Measurements from ENCODE around the gene ZIC5.
"Not testable (repeated sequence)": the region's sequence is repeated elsewhere in the genome, so short reads cannot be mapped to it uniquely, and the experiment has no call there.

Gene ZIC5

DNA sequence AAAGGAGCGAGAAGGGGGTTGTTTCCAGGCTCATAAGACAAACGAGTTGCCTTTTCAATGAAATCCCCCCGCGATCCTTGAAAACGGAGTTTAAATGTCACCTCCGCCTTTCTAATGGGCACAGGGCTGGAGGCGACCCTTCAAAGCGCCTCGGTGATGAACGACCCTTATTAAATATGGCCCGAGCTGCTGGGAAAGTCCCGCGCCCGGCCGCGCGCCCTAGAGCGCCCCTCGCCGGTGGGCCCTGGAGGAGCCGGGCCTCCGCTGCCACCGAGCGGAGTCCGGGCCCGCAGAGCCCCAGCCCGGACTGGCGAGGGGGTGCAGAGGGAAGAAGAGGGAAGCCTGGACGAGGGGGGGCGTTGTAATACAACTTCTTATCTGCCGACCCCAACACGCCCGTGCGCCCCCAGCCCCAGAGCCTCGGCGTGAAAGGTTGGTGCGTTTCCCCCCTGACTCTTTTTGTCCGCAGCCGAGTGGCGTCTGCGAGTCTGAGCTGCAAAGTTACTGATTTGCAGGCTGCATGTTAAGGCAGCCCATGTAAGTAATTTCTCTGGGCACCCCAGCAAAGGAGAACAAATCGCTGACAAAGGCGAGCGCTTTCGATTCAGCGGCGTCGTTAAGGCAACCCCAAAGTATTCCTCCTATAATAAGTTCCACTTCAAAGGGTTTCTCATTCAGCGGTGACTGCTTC lies 11.9 kb downstream of the ZIC5 start:
- no peak for ATAC-seq
- no peak for DNase-seq

DNA sequence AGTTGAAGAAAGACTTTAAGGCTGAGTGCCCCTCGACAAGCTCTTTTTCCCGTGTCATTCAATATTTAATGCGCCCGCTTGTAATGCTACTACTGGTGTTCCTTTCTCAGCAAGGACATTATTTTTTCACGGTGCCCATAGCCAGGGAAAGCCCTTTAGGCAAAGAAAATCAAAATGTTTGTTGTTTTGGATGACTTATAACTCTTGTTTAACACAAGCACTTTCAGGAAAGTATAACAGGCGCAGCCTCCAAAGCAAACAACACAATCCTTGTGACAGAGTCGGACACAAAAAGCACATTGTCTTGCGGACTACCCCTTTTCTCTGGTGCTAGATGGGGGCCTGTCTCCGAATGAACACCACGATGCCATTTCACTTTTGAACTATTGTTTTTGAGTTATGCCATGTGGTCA lies 12.4 kb downstream of the ZIC5 start:
- no peak for ATAC-seq

DNA sequence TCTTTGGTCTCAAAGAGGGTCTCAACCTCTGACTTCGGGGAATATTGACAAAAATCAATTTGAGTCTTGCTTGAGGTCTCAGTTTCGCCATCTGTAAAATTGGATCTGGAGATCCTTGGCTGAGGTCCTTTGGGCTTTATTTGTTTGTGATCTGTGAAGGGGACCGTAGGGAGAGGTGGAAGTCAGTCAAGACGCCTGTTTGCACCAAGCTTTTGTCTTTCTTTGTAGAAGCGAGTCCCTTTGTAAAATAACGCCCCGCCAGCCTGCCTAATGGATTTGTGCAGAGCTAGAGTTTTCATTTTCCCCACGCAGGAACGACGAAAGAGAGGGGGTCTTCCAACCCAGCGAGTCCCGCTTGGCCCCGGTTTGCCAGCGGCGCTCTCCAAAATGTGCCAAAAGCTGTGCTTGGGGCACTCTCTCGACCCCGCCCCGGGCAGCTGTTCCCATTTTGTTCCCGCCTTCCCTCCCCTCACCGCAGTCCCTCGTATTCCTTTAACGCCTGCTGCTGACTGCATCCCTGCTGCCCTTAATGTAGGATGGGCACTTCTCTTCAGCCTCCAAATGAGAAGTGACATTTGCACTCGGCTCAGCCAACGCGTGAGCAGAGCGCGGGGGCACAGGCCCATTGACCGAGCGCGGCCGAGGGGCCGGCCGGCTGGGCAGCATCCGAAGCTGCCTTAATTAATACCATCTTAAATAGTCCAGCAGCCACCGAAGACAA lies 13.0 kb downstream of the ZIC5 start:
- DNase-seq (no peak), ATAC-seq (no peak)

More for the DNA sequence above, 12.4 kb downstream of the ZIC5 start:
- DNase-seq = no peak

DNA sequence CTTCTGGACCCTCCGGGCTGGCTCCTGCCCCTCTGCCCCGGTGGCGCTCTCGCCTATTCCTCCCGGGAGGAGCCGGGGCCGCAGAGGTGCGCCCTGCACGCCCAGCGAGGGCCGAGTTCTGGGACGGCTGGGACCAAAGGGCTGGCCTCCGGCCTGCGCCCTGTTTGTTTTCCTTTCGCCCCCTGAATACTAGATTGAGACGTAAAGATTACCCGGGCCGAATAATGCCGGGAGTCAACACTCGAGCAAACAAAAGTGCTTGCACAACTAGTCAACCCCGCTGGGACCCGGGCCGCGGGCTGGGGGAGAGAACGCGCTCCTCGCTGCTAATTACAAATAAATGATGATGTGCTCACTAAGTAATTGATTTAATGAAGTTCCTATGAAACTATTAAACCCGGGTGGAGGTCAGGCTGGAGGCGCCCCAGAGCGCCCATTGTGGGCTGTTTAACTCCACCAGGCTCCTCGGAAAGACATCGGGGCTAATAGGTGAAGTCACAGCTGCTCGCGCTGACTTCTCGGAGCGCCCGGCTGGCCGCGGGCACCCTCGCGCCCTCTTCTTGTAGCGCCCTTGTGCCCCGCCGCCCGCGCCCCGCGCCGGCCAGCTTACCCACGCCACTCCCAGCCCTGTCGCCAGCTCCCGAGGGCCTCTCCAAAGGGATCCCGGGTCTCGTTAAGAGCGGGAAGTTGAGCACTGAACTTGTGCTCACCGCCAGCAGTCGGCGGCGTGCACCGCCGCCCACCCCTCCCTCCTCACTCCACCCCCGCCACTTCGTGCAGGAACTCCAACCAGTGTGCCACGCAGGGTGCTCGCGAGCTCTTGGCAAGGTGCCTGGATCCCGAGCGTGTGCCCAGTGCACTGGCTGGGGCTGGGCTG lies 14.9 kb downstream of the ZIC5 start:
- DNase-seq (no peak), ATAC-seq (peak; percentile 29)

DNA sequence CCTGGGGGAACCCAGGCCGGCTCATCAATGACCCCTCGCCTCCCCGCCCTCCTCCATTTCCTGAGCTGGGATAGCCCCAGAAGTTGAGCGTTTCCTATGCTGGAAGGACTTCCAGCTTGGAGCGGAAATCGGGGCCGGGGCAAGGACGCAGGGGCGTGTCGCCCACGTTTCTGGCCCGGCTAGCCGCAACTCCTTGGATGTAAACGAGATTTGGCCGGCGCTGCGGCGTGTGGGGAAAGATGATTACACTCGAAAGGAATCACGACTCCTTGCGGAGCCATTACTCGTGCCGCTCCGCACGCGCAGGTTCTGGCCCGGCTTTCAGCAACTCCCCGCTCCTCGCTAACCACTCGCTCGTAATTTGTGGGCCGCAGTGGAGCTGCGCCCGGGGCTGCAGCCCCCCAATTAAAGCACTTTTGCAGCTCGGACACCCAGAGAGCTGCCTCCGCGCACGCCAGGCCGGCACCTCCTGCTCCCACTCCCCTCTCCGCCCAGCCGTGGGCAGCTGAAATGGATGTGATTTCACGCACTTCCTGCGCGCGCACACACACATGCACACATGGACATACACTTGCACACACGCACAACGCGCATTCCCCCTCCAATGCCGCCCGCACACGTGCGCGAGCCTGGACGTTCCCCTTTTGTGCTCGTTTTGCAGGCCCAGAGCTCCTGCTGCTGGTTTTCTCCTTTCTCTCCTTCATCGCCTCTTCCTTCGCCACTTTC lies 15.7 kb downstream of the ZIC5 start:
- DNase-seq (no peak), ATAC-seq (no peak)

DNA sequence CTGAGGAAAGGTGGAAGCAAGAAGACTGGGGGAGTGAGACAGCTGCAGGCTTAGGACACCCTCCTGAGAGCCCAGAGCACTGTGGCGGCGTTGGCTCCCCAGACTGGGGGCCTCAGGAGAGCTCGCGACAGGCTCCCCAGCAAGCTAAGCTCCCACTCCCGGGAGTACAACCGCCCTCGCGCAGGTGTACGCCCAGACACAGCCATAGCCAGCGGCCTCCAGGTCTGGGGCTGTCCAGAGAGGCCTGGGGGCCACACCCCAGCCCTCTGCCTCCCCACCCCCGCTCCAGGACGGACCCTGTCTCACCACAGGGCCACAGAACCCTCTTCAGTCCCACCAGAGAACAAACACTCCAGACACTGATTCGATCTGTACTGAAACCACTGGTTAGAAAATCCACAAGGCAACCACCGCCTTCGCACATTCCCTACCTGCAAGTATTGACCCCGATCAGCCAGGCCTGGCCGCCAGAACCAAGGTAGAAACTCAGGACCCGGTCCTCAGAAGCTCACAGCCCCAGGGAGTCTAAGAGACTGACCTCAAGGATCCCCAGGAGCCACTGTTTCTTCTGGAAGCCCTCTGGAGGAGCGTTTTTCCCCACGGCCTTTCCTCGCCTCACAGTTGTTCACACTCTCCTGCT lies 16.3 kb downstream of the ZIC5 start:
- no peak for DNase-seq
- ATAC-seq = no peak

DNA sequence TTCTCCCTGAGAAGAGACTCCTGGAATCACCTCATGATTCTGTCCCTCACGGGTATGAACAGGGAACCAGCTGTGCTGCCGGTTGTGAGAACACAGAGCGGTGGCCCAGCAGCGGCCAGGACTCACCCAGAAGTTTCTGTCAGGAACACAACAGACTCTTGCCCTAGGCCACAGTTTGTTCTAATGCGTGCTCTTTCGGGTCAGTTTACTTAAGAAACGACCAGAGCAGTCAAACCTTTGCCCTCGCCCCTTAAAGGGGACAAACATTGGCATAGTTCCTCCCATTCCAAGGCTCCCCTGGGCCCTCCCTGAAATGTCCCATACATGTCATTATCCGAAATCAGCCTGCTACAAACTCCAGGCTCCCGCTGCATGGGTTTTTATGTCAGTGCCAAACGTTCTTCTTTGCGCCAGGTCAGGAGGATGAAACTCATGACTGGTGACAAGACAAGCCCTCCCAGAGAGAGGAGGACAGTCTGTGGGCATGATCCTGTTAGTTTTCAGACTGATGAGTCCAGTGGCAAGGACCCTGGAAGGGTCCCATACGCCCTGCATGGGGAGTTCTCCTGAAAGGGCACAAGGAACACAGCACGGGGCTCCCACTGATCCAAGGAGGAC lies 18.3 kb downstream of the ZIC5 start:
- ATAC-seq (no peak), DNase-seq (no peak)

DNA sequence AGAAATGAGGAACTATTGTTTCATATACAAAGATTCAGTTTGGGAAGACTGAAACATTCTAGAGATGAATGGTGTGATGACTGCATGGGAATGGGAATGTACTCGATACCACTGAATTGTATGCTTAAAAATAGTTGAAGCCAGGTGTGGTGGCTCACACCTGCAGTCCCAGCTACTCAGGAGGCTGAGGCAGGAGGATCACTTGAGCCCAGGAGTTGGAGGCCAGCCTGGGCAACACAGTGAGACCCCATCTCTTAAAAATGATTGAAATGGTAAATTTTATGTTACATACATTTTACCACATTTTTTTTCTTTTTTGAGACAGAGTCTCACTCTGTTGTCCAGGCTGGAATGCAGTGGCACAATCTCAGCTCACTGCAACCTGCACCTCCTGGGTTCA lies 19.9 kb downstream of the ZIC5 start:
- not testable (repeated sequence) for ATAC-seq, DNase-seq

DNA sequence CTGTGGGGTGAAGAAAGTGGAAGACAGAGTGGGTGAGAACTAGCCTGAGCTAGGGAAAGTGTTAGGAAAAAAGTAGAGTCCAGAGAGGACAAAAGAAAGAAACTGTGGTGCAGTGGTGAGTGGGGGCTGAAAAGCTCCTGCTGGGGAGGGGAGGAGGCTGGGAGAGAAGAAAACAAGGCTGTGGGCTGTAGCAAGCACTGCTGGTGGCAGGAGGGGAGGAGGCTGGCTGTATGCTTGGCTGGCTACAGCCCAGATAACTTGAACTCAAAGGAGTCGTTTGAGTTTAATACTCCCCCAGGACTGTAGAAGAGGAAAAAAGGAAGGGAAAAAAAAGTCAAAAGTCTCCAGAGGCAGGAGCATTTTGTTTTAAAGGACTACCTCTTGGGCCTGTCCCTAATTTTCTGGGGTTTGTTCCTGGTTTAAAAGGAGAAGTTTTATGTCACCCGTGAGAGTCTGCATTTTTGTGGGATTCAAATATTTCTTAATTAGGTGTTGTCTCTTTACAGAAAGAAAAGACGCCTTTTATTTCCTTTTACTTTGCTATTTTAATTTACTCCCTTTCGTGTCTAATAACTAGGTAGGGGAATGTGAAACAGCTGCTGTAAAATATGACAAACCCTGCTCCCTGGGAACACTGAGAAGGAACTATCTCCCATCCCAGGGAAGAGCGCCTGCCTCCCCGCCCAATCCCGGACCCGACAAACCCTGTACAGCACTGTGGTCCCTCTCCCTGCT lies 21.7 kb downstream of the ZIC5 start:
- ATAC-seq (no peak), DNase-seq (no peak)

DNA sequence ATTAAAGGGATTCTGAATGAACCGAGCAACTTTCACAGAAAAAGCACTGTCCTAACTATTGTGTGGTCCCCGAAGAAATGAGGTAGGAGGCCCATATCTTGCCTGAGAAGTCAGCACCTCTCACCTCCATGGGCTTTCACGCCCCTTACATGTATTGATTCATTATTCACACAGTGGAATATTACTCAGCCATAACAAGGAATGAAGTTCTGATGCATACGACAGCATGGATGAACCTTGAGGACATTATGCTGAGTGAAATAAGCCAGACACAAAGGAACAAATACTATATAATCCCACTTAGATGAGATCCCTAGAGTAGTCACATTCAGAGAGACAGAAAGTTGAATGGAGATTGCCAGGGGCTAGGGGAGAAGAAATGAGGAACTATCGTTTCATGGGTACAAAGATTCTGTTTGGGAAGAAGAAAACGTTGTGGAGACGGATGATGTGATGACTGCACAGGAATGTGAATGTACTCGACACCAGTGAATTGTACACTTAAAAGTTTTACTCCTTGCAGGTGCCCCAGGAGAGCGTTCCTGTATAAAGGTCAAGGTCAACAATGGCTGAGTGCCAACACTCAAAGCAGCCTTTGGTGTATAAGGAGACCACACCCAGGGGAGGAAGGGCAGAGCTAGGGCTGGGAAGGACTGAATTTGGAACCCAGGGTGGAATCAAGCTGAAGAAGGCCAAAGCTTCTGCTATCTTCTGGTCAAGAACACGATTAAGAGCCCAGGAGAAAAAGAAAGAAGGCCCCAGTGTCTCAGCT lies 22.5 kb downstream of the ZIC5 start:
- DNase-seq (no peak), ATAC-seq (no peak)

DNA sequence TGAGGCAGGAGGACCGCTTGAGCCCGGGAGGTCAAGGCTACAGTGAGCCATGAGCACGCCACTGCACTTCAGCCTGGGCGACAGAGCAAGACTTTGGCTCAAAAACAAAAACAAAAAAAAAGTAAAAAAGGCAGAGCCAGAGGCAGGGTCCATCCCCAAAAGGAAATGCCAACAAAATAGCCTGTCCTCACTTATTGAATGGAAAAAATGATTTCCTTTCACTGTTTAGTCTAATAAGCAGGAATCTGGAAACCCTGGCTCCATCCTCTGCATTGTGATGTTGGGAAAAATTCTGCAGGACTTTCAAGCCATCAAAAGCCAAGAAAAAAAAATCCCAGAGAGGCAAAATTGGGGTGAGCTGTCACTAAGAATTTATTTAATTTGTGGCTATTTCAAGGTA lies 23.2 kb downstream of the ZIC5 start:
- no peak for ATAC-seq
- DNase-seq = no peak

DNA sequence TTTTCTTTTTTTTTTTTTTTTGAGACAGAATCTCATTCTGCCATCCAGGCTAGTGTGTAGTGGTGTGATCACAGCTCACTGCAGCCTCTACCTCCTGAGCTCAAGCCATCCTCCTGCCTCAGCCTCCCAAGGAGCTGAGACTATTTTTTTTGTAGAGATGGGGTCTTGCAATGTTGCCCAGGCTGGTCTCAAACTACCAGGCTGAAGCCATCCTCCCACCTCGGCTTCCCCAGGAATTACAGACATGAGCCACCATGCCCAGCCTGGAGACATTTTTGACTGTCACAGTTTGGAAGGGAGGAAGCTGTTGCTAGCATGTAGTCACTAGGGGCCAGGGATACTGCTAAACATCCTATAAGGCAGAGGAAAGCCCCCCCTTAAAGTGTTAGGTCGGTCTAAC lies 23.9 kb downstream of the ZIC5 start:
- ATAC-seq (no peak), DNase-seq (no peak)

DNA sequence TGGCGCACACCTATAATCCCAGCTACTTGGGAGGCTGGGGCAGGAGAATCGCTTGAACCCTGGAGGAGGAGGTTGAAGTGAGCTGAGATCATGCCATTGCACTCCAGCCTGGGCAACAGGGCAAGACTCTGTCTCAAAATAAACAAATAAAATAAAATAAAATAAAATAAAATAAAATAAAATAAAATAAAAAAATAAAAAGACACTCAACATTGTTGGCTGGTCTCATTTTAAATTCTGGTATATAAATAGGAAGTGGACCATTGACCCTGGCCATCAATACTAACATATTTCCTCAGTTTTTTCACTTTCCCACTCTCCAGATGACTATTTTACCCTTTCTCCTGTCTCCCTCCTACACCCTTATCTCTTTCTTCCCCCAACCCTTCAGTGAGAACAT lies 26.1 kb downstream of the ZIC5 start:
- not testable (repeated sequence) for ATAC-seq, DNase-seq

DNA sequence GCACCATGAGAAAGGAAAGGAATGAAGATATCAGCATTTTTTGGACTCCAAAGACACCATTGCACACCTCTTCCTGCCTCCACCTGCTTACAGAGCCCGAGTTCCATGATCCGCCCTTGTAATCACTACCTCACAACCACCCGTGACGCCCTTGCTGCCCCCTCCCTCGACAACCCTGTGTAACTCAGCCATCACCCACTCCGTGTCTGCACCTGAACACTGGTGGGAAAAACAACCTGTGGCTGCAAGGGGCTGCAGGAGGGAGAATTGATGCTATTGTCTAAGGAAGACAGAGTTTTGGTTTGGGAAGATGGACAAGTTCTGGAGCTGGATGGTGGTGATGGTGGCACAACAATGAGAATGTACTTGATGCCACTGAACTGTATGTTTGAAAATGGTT lies 27.0 kb downstream of the ZIC5 start:
- no peak for DNase-seq
- ATAC-seq = no peak

DNA sequence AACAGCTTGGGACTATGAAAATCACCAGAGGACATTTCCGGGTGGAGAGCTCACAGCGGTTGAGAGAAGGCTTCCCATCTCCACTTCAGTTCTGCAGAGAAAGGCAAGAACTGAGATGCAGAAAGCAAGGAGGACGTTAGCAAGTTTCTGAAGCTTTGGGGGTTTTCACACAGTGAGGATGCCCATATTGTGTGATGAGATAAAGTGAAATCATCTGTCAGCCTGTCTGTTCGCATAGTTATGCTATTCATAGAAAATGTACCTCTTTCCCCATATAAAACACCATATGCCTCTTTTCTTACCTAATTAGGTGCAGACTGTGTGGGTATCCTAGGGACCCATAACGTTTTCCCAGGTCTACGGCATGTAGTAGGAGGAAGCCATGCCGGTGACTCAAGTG lies 27.5 kb downstream of the ZIC5 start:
- ATAC-seq = no peak
- DNase-seq = no peak

DNA sequence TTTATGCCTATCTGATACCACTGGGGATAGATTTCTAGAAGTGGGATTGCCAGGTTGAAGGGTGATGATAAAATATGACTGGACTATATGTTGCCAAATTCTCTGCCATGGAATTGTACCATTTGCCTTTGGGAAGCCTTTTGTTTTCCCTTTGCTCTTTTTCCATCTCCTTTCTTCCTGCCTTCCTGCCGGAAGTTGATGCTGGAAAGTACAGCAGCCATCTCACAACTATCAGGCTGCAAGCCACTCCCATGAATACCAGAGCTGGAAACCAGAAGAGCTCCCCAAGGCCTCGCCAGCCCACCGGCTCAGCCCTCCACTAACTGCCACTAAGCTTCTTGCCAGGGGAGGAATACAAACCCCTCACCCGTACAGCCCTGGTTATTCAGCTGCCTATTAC lies 29.7 kb downstream of the ZIC5 start:
- ATAC-seq = no peak
- DNase-seq = no peak

DNA sequence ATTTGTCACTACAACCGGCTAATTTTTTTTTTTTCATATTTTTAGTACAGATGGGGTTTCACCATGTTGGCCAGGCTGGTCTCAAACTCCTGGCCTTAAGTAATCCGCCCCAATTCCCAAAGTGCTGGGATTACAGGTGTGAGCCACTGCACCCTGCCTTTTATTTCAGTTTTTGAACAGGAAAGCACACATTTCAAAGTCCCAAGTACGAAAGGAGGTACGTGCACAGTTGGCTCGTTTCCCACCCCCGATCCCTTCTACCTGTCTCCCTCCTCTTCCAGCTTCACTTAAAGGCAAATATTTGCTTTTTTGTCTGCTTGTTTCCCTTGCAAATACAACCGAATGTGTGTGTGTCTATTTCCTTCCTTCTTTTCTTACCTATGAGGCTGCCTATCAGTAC lies 30.5 kb downstream of the ZIC5 start:
- no peak for DNase-seq
- no peak for ATAC-seq

DNA sequence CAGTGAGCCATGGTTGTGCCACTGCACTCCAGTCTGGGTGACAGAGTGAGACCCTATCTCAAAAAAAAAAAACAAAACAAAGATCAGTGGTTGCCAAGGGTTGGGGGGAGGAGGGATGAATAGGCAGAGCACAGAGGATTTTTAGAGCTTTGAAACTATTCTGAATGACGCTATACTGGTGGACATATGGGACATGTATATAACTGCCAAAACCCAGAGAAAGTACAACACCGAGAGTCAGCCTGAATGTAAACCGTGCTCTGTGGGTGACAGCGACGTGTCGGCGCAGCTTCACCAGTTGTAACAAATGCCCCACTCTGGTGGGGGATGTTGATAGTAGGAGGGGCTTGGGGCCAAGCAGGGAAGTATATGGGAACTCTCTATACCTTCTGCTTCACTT lies 32.9 kb downstream of the ZIC5 start:
- no peak for ATAC-seq
- no peak for DNase-seq

DNA sequence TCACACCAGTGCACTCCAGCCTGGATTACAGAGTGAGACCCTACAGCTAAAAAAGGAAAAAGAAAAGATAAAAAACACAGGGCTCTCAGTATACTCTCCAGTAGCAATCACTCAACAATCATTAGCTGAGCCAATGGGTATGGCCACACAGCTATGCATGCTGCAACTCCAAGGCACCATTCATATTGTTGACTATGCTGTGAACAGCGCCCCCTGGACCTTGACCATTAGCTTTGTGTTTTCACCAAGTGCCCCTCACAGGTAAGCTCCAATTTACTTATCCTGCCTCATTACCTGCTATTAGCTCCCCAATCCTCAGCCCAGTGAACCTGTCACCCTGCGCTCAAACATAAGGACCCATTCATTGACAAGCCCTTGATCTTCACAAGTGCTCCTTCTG lies 35.8 kb downstream of the ZIC5 start:
- no peak for DNase-seq
- no peak for ATAC-seq

DNA sequence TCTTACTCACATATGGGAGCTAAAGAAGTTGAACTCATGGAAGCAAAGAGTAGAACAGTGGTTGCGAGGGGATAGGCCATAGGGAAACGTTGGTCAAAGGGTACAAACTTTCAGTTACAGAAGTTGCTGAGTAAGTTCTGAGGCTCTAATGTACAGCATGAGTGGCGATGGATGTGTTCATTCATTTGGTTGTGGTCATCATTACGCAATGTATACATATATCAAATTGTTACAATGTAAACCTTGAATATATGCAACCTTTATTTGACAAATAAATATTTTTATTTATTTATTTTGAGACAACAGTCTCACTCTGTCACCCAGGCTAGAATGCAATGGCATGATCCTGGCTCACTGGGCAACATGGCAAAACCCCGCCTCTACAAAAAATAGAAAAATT lies 38.7 kb downstream of the ZIC5 start:
- no peak for ATAC-seq
- no peak for DNase-seq

Measured in stimulated activated naive CD8-positive, alpha-beta T cell treated with anti-CD3 and anti-CD28 coated beads, Interleukin-15, Interleukin-2, amounts not matched to agents 100 U/mL and 50 U/mL, for 24 hours (primary cell).